SIG-M5 treated with dmso at 0.1 percent for 504 hours (cell line): ENCODE results near the gene AP1G2.
"Not testable (repeated sequence)": the region's sequence is repeated elsewhere in the genome, so short reads cannot be mapped to it uniquely, and the experiment has no call there.

Experiments
- DNase-seq: peaks from one replicate; lab custom pipeline; 2025; ENCODE audit not compliant: unreplicated experiment; lab: John Stamatoyannopoulos, UW

The AP1G2 gene

GRCh38 chr14:23600806-23601205 is 33.2 kb upstream of the AP1G2 start:
- no peak for DNase-seq

DNA sequence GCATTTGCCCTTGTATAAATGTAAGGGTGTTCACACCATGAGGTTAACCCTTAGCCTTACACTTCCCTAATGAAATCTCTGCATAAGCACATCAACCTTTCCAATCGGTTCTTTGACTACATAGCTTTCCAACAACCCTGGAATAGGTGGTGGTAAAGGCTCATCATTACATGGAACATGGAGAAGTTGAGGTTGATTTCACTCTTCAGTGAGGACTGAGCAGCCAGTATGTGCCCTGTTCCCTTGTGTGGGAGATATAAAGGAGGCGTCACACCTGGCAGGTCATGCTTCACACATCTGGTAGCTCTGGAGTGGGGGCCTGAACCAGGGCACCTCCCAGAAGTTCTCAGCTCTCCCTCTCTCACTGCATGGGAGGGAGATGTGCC is 32.7 kb upstream of the AP1G2 start:
- DNase-seq: no peak

GRCh38 chr14:23594191-23594590 is 26.6 kb upstream of the AP1G2 start:
- DNase-seq: not testable (repeated sequence)

GRCh38 chr14:23590198-23590597 is 22.6 kb upstream of the AP1G2 start:
- no peak for DNase-seq

DNA sequence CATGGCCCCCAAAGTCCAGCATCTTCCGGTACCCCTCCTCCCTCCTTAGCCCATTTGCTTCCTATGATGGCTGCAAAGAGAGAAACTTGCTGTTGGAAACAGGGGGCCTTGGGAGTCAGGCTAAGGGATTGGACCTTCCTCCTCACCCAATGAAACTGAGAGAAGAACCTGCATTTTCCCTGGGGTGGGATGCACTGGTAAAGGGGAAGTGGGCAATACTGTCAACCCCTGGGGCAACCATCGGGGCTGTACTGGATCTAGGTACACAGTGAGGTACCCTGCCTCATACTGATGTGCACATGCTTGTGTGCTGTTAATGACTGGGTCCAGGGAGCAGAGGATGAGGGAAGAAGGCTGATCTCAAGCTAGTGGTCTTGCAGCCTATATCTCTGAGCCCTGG is 22.0 kb upstream of the AP1G2 start:
- no peak for DNase-seq

DNA sequence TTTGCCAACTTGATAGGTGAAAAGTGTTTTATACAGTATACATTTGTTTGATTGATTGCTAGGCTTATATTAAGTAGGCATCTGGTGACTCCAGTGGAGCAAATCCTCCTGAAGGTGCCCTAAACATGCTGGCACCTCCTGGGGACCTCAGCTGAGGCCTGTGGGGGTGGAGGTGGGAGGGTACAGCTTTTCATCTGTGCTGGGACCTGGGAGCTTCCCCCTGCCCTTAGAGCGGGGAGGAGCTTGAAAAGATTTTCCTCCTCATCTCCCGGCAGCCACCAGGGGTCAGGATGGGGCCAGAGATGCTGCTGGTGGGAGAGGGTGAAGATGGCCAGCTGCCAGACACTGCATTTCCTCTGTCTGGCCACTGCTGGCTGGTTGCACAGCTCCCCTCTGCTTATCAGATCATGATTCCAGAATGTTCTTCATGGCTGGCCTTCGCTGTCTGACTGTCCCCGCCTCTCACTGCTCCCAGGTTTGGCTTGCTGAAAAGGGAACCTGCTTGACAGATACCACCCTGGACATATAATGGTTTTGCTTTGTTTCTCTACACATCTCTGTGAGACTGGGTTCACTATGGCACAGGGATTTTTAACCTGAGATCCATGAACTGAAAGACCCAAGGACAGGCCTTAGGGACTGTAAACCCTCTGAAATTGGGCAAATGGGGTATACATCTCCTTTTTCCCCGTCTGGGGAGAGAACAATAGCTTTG is 21.4 kb upstream of the AP1G2 start:
- DNase-seq: peak; percentile 84

DNA sequence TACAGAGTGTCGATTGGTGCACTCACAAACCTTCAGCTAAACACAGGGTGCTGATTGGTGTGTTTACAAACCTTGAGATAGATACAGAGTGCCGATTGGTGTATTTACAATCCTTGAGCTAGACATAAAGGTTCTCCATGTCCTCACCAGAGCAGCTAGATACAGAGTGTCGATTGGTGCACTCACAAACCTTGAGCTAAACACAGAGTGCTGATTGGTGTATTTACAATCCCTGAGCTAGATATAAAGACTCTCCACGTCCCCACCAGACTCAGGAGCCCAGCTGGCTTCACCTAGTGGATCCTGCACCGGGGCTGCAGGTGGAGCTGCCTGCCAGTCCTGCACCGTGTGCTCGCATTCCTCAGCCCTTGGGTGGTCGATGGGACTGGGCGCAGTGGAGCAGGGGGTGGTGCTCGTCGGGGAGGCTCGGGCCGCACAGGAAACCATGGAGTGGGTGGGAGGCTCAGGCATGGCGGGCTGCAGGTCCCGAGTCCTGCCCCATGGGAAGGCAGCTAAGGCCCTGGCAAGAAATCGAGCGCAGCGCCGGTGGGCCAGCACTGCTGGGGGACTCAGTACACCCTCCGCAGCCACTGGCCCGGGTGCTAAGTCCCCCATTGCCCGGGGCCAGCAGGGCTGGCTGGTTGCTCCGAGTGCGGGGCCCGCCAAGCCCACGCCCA is 17.1 kb upstream of the AP1G2 start:
- not testable (repeated sequence) for DNase-seq

GRCh38 chr14:23583761-23584526 is 16.4 kb upstream of the AP1G2 start:
- DNase-seq: not testable (repeated sequence)

DNA sequence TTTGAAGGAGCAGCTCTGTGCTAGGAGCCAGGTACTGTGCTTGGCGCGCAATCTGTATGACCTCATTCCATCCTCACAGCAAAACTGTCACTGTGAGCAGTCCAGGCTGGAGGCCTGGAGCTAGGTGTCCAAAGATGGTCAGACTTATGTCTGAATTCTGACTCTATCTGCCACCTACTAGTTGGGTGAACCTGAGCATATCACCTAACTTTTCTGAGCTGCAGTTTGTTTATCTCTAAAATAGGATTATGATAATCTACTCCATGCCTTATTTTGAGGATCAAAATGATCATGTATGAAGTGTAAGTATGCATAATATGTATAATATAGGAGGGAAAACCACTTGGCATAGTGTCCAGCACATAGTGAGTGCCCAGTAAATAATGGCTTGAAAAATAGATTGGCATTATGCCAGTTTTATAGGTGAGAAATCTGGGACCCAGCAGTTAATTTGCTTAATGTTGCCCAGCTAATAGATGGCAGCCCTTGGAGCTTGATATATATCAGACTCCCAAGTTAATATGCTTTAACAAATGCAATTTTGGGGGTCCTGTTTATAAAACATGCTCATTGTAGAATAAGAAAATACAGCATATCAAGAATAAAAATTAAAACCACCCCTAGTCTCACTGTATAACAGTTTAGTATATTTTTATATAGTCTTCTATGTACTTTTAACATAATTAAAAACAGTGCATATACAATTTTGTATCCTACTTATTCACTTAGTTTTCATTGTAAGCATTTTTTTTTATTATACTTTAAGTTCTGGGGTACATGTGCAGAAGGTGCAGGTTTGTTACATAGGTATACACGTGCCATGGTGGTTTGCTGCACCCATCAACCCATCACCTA is 15.5 kb upstream of the AP1G2 start:
- no peak for DNase-seq

DNA sequence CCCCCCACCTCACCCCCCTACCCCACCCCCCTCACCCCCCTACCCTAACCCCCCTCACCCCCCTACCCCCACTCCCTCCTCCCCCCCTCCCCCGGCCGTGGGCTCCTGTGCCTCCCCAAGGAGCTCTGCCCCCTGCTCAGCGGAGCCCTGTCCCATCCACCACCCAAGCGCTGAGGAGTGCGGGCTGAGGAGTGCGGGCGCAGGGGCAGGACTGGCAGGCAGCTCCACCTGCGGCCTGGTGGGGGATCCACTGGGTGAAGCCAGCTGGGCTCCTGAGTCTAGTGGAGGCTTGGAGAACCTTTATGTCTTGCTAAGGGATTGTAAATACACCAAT is 13.3 kb upstream of the AP1G2 start:
- no peak for DNase-seq

DNA sequence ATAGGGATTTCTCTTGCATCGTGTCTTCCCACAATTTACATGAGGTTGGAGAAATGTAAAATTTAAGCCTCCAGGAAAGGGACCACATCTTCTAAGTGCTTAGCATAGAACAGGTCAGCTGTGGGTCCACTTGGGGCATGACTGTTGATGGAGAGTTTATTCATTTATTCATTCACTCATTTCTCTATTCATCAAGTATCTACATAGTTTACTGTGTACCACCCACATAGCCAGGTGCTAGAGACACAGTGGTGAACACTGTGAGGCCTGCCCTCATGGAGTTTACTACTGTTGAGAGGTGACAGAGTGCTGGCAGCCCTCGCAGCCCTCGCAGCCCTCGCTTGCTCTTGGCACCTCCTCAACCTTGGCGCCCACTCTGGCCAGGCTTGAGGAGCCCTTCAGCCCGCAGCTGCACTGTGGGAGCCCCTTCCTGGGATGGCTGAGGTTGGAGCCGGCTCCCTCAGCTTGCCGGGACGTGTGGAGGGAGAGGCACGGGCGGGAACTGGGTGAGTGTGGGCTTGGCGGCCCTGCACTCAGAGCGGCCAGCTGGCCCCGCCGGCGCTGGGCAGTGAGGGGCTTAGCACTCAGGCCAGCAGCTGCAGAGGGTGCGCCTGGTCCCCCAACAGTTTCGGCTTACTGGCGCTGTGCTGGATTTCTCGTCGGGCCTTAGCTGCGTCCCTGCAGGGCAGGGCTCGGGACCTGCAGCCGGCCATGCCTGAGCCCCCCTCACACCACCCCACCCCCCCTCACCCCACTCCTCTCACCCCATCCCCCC is 12.7 kb upstream of the AP1G2 start:
- DNase-seq: no peak

GRCh38 chr14:23579739-23580138 is 12.1 kb upstream of the AP1G2 start:
- no peak for DNase-seq

GRCh38 chr14:23579311-23579630 is 11.7 kb upstream of the AP1G2 start:
- no peak for DNase-seq

DNA sequence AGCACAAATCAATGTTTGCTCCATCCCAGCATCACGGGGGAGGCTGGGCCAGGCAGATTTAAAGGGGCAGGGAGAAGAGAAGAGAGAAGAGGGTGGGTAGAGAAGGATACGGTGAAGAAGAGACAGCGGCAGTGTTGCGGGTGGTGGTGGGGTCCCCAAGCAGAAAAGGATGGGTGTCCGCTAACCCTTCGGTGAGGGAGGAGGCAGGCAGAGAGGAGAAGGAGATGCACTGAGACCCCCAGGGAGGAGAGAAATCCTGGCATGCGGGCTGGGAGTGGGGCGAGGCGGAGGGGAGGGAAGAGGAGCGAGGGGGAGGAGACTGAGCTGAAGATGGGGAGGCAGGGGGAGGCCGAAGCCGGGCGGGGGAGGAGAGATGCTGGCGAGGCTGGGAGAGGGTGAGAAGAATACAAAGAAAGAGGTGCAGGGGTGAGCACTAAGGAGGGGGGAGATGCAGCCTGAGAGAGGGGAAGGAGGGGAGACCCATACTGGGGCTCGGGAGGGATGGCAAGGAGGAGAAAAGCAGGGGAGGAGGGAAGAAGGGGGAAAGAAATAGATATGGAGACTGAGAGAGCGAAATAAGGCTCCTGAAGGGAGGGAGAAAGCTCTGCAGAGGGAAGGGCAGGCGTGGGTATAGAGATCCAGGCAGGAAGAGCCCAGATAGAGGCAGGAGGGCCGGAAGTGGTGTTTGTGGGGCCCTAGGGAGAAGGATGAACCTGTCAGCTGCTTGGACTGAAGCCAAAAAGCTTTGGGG is 11.1 kb upstream of the AP1G2 start, which contains the start of gene JPH4:
Gene JPH4 (minus strand): TSS at position 231 of the 751 bp plus-strand sequence. CDS start 1,337 bp downstream, outside the sequence.
- no peak for DNase-seq

DNA sequence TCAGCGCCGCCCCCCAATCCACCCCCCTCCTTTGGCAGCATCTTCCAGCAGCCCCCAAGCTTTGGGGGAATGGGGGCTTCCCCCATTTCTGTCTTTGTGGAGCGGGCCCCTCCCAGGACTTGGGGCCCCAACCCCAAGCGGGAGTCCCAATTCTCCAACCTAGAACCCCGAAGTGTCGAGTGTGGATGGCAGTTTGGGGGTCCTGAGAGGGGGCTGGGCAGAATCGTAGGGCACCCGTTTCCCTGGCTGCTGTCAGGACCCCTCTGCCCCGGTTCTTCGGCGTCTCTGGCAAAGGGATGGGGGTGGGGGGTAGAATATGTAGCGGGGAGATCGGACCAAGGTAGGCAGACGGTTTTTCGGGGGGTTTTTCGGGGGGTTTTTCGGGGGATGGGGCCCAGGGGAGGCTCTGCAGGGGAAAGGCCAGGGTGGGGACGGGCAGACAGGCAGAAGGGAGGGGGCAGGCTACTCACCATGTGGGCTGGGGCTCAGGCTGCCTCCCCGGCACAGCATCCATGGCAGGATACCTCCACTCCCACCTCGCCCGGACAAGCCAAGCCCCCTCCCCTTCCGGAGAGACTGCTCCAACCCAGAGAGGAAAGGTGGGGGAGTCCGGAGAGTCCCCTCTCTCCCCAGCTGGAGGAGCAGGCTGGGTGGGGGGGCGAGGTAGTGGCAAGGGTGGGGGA is 10.3 kb upstream of the AP1G2 start:
- DNase-seq: no peak

GRCh38 chr14:23577004-23577681 is 9.6 kb upstream of the AP1G2 start:
- no peak for DNase-seq

DNA sequence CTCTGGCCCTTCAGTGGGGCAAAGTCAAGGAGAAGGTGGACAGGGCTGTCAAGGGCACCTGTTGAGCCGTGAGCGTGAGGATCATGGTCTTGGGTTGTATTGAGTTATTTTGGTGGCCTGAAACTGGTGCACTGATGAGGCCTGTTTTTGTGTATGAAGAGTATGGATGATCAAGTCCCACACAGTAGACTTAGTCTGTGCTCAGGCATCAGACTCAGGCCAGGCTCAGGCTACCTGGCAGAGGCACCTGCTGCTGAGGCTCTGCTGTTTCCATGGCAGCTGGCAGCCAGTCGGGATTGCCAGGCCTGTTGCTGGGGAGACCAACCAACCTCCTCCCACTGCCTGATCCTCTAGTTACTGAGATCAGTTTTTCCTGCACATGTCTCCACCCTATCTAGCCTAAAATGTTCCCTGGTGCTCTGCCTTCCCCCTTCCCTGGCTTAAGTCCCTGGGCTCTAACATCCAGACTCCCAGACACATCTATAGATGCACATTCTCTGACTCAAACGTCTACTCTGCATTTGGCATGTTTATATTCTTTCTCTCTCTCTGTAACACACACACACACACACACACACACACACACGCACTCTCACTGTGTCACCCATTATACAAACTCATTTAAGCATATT is 5.9 kb upstream of the AP1G2 start:
- no peak for DNase-seq

DNA sequence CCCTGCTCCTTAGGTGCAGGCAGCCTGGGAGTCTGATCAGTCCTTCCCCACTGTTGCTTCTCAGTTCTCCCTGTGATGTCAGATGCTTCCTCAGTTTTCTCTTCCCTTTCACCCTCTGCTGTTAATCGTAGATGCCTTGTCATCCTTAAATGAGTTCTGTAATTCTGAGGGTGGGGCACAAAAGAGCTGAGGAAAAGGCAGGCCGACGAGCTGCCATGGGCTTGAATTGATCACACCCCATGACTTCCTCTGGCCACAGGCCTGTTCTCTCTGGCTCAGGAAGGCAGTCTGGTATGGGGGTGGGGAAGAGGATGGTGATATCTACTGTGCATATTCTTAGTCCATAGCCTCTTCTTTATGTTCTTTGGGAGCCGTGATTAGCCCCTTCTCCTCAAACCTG is 5.2 kb upstream of the AP1G2 start:
- DNase-seq: peak; percentile 5
